GM12891 (cell line): ENCODE measurements around the gene PTPRT.

Experiments
- DNase-seq: peaks from one replicate; pipeline ENCODE4 v3.0.0; 2011; ENCODE audit warnings: low spot score; ENCODE audit not compliant: insufficient read length
- FAIRE-seq: peaks from 2 replicates; lab custom pipeline; 2011; peaks lifted over from hg19 to GRCh38; lab: Jason Lieb, UNC
- PAX5 ChIP-seq: IDR thresholded peaks from 2 replicates; pipeline ENCODE4 v1.6.1; 2011; ENCODE audit warnings: low read length, moderate library complexity, mild to moderate bottlenecking; ENCODE audit not compliant: insufficient read depth, severe bottlenecking
- POLR2A ChIP-seq: IDR thresholded peaks from 2 replicates; pipeline ENCODE4 v1.6.1; 2011; ENCODE audit warnings: low read depth, low read length, control low read depth
- POLR2AphosphoS5 ChIP-seq: IDR thresholded peaks from 2 replicates; pipeline ENCODE4 v1.6.1; 2011; ENCODE audit warnings: low read depth, low read length, control low read depth
- POU2F2 ChIP-seq: IDR thresholded peaks from 2 replicates; pipeline ENCODE4 v1.6.1; 2011; ENCODE audit warnings: low read depth, mild to moderate bottlenecking, control low read depth, low read length, moderate library complexity
- SPI1 ChIP-seq: IDR thresholded peaks from 2 replicates; pipeline ENCODE4 v1.6.1; 2011; ENCODE audit warnings: low read depth, low read length, control low read depth
- TAF1 ChIP-seq: IDR thresholded peaks from 2 replicates; pipeline ENCODE4 v1.6.1; 2011; ENCODE audit warnings: low read depth, low read length, control low read depth

The PTPRT gene

DNA sequence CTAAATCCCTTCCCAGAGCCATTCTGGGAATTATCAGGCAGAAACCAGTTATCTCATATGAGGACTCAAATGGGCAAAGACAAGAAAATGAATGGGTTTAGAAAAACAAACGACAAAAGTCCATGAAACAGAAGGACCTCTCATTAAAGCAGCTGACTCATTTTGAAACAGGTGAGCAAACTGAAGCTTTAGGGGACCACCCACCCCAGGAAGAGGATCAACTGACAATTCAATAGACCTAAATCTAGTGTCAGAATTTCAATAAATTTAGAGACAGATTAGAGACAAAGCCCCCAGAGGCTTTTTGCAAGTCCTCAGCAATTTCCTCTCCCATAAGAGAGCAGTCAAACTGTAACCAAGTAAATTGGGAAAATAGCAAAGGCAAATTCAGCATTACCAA lies 333.8 kb downstream of the PTPRT start:
- FAIRE-seq (no peak), DNase-seq (no peak)
- TF ChIP-seq POU2F2 (no peak), PAX5 (no peak), POLR2A (no peak), SPI1 (no peak), POLR2AphosphoS5 (no peak), TAF1 (no peak)

DNA sequence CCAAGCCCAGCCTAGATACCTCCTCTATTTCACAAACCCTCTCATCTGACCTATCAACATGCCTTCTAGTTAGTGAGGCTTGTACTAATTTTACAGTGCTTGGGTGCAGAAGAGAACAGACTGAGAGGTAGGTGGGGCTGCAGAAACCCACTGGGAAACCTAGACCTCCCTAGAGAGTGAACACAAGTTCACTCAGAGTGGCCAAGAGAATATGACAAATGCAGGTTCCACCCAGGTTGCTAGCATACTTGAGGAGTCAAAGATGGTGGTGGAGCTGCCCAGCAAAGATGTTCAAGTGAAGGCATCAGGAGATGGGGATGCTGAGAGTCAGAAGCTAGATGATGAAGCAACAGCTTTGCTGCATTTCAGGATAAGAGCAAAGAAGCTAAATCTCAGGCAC lies 337.0 kb downstream of the PTPRT start:
- no peak for TF ChIP-seq POLR2A
- no peak for TF ChIP-seq POU2F2
- no peak for TF ChIP-seq POLR2AphosphoS5
- TF ChIP-seq PAX5: no peak
- TF ChIP-seq TAF1: no peak
- no peak for TF ChIP-seq SPI1
- DNase-seq (no peak), FAIRE-seq (no peak)

DNA sequence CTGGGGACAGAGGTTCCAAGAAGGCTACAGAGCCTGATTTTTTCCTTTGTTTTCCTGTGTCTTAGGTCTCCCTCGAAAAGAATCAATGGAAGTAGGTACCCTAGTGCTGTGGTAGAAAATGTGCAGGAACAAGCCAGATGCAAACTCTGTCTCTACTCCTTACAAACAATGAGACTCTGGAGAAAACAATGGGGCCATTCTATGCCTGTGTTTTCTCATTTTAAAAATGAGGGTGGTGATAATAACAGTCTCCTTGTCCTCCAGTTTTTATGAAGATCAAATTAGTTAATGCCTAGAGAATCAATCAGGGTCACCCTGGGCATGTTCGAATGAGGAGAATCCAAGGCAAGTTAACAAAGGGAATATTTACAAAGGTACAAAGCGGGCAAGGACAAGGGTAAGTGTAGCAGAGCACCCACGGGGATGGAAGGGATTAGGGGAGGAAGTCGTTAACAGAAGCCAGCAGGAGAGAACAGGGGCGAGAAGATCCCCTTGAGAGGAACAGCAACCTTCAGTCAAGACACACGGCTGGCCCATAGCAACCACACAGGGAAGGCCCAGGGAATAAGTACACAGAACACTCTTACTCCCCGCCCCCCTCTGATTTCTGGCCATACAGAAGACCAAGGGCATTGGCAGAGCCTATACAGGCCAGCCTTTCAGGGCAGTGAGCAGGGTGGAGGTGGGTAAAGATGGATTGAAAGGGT lies 342.8 kb downstream of the PTPRT start:
- no peak for FAIRE-seq
- DNase-seq: no peak
- TF ChIP-seq POLR2AphosphoS5: no peak
- TF ChIP-seq SPI1: no peak
- TF ChIP-seq POU2F2: no peak
- no peak for TF ChIP-seq POLR2A
- TF ChIP-seq PAX5: no peak
- TF ChIP-seq TAF1: no peak

DNA sequence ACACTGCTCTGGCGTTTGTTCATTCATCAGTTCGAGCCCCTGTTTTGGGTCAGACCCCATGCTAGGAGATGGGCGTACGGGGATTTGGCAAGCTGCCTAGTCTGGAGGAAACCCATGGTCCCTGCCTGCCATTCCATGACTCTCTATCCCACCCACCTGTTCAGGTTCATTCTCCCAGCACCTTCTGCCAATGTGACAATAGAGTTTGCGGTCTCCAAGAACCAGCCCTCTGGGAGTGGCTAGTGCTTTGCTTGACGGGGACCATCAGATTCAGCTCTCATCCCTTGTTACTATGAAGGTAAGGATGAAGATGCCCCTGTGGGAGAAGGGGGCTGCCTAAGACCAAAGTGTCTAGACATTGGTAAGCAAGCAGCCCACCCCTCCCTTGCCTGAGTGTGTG lies 345.0 kb downstream of the PTPRT start:
- FAIRE-seq (no peak), DNase-seq (no peak)
- no peak for TF ChIP-seq SPI1
- no peak for TF ChIP-seq TAF1
- TF ChIP-seq POLR2A: no peak
- TF ChIP-seq POU2F2: no peak
- TF ChIP-seq PAX5: no peak
- TF ChIP-seq POLR2AphosphoS5: no peak

DNA sequence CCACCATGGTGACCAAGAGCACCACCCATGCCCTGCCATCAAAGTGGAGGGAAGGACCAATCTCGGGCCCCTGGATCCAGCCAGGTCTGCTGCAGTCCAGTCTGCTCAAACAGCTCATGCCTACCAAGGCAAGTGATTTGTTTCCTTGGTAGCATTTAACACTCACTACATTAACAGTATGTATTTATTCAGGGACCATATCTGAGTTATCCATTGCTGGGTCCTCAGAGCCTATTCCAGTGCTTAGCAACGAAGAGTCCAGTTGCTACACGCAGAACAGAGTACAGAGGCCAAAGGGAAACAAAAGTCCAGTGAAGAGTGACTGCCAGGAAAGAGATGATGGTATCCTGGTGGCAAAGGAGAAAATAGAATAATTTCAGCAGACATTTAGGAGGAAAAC lies 352.2 kb downstream of the PTPRT start:
- no peak for FAIRE-seq
- DNase-seq: no peak
- no peak for TF ChIP-seq SPI1
- TF ChIP-seq PAX5: no peak
- no peak for TF ChIP-seq POLR2AphosphoS5
- no peak for TF ChIP-seq POLR2A
- no peak for TF ChIP-seq POU2F2
- no peak for TF ChIP-seq TAF1

DNA sequence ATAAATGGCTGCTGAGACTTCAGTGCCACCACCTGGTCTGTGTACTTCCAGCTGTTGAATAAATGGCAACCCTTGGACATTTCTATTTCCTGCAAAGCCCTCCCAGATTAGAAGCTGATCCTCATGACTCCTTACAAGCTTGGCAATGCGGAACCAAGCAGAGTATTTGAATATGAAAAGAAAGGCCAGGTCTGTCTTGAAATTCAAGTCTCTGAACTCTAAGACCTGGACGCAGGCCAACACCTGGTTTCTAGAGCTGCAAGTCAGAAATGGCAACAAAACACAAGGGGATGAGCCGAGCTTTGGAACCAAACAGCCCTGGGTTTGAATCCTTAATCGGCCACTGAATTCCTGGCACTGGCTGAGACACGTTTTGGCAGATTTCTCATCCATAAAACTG lies 353.4 kb downstream of the PTPRT start:
- no peak for DNase-seq
- no peak for FAIRE-seq
- no peak for TF ChIP-seq POU2F2
- no peak for TF ChIP-seq PAX5
- TF ChIP-seq SPI1: no peak
- no peak for TF ChIP-seq POLR2AphosphoS5
- no peak for TF ChIP-seq POLR2A

DNA sequence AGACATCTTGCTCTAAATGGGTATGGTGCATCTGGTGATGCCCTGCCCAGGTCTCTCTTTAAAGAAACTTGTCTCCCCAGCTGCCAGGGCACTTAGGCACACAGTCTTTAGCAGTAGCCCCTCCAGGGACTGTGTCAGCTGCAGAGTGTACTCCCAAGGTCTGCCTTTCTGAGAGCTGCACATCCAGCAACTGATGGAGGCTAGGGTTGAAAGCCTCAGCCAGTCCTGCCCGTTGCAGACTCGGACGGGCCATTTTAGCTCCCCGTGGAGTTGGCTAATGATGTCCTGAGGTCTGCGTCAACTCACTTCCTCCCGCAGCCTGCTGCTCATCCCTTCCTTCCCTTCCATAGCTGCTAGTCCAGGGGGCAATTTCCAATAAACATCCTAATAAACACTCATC lies 381.8 kb downstream of the PTPRT start:
- no peak for DNase-seq
- no peak for TF ChIP-seq TAF1
- TF ChIP-seq POLR2AphosphoS5: no peak
- TF ChIP-seq PAX5: no peak
- TF ChIP-seq POU2F2: no peak
- TF ChIP-seq SPI1: no peak
- TF ChIP-seq POLR2A: no peak

DNA sequence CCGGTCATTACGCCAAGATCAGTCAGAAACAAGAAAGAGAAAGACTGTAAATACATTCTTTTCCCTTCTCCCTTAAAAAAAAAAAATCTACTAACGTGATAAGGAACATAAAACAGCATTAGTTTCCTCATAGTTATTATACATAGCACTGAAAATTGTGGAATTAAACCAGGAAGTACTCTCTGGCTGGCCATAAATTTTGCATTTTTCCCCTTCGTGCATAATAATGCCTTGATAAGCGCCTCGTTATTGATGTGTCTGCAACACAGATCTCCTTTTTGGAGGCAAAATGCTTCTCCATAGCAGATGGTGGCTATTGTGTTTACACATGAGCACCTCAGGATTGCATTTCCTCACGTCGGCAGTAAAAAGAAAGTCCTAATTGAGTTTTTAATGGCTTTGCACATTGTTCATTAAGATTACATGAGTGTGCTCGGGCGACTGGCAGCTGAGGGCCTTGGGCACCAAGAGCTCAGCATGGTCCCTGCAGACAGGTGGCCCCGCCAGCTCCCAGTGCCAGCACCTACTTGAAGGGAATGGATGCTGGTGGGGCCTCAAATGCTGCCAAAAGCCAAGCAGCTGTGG lies 394.5 kb downstream of the PTPRT start:
- FAIRE-seq: no peak
- TF ChIP-seq PAX5: no peak
- no peak for TF ChIP-seq SPI1
- no peak for TF ChIP-seq POLR2A
- no peak for TF ChIP-seq POLR2AphosphoS5
- TF ChIP-seq TAF1: no peak
- TF ChIP-seq POU2F2: no peak
- DNase-seq: no peak

More for the DNA sequence above, 381.8 kb downstream of the PTPRT start:
- no peak for FAIRE-seq

DNA sequence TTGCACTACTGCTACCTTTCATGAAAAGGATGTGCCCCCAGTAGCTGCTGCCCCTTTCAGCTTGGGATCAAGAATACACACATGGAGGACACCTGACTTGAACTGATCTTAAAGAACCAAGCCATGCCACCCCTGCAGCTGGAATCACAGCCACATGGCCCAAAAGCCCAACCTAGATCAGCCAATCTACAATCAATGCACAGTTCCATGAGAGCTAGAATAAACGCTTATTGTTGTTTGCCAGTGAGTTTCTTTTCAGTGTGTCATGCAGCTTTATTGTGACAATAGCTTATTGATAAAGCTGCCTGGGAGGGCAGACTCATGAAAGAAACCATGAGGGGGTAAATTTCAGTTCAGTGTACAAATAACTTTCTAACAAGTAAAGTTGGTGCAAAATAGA lies 397.7 kb downstream of the PTPRT start:
- TF ChIP-seq POLR2AphosphoS5: no peak
- FAIRE-seq (no peak), DNase-seq (no peak)

DNA sequence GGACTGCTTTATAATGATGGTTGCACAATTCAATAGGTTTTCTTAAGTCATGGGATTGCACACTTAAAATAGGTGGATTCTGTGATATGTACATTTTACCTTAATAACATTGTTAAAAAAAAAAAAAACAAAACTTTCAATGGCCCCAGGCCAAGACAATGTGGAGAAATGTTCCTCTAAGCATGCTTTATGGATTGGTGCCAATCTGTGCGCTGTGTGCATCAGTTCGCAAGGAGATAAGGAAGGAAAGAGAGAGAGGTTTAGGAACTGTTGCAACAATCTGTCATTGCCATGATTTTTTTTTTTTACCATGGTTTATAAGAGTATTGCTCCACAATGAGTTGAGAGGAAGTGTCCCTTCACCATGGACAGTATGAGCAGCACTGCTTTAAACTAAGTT lies 399.6 kb downstream of the PTPRT start:
- no peak for TF ChIP-seq POU2F2
- no peak for TF ChIP-seq POLR2A
- TF ChIP-seq POLR2AphosphoS5: no peak
- no peak for TF ChIP-seq PAX5
- no peak for TF ChIP-seq TAF1
- no peak for TF ChIP-seq SPI1
- DNase-seq (no peak), FAIRE-seq (no peak)
